ENCODE results near the gene CDH13.
A peak's percentile ranks its signal among the peaks of the same experiment; 100 is the strongest.

CDH13 gene

DNA sequence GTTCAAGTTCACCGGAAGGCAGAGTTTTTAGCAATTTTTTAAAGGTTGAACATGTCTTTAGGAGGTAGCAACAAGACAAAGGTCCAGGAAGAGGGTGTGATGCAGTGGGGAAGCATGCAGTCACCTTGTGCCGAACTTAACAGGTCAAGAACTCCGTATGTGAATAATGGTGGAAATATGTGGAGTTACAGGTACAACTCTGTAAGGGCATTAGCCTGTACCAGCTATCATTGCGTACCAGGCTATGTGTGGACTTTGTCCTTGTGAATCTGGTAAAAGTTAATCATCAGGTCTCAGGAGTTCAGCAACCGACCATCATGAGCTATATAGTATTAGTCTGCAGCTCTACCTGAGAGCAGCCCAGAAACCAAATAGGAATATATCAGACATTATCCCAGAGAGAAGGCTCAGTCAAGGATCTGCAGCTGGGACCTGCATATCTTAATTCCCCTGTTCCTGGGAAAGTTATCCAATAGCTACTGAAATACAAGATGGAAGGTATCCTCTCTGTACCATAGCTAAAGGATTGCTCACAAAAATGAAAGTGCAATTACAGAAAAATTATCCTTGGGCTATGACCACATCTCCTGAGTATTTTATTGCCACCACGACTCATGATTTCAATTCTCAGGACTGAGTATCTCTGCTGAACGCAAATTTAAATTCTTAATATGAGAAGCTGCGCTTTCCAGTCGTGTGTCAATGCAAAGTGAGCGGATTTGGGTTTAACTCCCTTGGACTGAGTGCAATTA is 469.3 kb downstream of the CDH13 start:
- TF ChIP-seq OSR2 (tag by site-specific recombination; IDR thresholded peaks at IDR 0.05) (no peak), ZFHX2 (tag by site-specific recombination; conservative IDR thresholded peaks at IDR 0.05) (no peak), ZNF660 (tag by site-specific recombination; IDR thresholded peaks at IDR 0.05) (no peak), ZNF311 (tag by site-specific recombination; IDR thresholded peaks at IDR 0.05; ENCODE audit: borderline replicate concordance) (no peak), GLIS1 (tag by site-specific recombination; IDR thresholded peaks at IDR 0.05) (no peak), ZNF626 (tag by site-specific recombination; IDR thresholded peaks at IDR 0.05) (no peak), KLF9 (tag by site-specific recombination; IDR thresholded peaks at IDR 0.05; ENCODE audit: low read depth) (no peak), ZNF664 (tag by site-specific recombination; IDR thresholded peaks at IDR 0.05) (no peak), SETDB1 (IDR thresholded peaks at IDR 0.05; ENCODE audit: insufficient read length, low read length) (no peak), ZNF24 (tag by site-specific recombination; IDR thresholded peaks at IDR 0.05) (no peak), ZNF707 (tag by site-specific recombination; IDR thresholded peaks at IDR 0.05) (no peak), ZNF670 (tag by site-specific recombination; IDR thresholded peaks at IDR 0.05; ENCODE audit: low read depth) (no peak), SALL2 (tag by site-specific recombination; IDR thresholded peaks at IDR 0.05; ENCODE audit: borderline replicate concordance) (no peak), ZNF830 (tag by site-specific recombination; IDR thresholded peaks at IDR 0.05; ENCODE audit: low read depth) (no peak), ZNF23 (tag by site-specific recombination; IDR thresholded peaks at IDR 0.05; ENCODE audit: borderline replicate concordance) (no peak), ZFP37 (tag by site-specific recombination; IDR thresholded peaks at IDR 0.05) (no peak)
- TF ChIP-seq, protein P1, sequence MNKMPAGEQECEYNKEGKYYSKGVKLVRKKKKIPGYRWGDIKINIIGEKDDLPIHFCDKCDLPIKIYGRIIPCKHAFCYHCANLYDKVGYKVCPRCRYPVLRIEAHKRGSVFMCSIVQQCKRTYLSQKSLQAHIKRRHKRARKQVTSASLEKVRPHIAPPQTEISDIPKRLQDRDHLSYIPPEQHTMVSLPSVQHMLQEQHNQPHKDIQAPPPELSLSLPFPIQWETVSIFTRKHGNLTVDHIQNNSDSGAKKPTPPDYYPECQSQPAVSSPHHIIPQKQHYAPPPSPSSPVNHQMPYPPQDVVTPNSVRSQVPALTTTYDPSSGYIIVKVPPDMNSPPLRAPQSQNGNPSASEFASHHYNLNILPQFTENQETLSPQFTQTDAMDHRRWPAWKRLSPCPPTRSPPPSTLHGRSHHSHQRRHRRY (tag by site-specific recombination; IDR thresholded peaks at IDR 0.05): no peak
- TF ChIP-seq, protein P2, sequence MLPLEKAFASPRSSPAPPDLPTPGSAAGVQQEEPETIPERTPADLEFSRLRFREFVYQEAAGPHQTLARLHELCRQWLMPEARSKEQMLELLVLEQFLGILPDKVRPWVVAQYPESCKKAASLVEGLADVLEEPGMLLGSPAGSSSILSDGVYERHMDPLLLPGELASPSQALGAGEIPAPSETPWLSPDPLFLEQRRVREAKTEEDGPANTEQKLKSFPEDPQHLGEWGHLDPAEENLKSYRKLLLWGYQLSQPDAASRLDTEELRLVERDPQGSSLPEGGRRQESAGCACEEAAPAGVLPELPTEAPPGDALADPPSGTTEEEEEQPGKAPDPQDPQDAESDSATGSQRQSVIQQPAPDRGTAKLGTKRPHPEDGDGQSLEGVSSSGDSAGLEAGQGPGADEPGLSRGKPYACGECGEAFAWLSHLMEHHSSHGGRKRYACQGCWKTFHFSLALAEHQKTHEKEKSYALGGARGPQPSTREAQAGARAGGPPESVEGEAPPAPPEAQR (tag by site-specific recombination; IDR thresholded peaks at IDR 0.05): no peak
- Histone ChIP-seq H3K27ac (ENCODE audit: extremely low read depth, low read depth, low read length) (no peak overlapping the region), H3K36me3 (ENCODE audit: control insufficient read depth in 2 of 2, insufficient read depth in 1 of 2, low read length in 2 of 2) (no peaks in the 10 kb centered on the region), H3K4me3 (ENCODE audit: low read depth, low read length) (no peak overlapping the region), H3K9me3 (ENCODE audit: control insufficient read depth, insufficient read depth, low read depth, low read length) (no peaks in the 10 kb centered on the region), H3K4me1 (ENCODE audit: control insufficient read depth, insufficient read depth, low read length) (no peaks in the 10 kb centered on the region)
- CTCF ChIA-PET: interaction anchor here (1.0 to 2.0 kb wide), 2 partner anchors 17 to 260 kb away, joined by 3 to 6 read pairs; no protein-coding TSS in a partner anchor
- POLR2A ChIA-PET: no interaction called here

DNA sequence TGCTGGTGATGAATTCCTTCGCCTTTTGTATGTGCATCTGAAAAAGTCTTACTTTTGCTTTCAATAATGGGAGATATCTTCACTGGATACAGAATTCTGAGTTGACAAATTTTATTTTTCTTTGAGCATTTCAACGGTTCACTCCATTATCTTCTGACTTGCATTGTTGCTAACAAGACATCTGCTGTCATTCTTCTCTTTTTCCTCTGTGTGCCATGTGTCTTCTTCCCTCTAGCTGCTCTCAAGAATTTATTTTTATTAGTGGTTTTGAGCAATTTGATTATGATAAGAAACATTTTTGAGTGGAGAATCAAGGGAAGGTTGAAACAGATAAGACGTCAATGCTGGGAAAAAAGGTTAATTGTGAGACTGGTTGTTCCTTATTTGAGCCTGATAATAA is 471.8 kb downstream of the CDH13 start:
- POLR2A ChIA-PET: no interaction called here
- H3K4me1 ChIP-seq (ENCODE audit: control insufficient read depth, insufficient read depth, low read length): no peaks in the 10 kb centered on the region
- H3K27ac ChIP-seq (ENCODE audit: extremely low read depth, low read depth, low read length): no peak overlapping the region
- no peak overlapping the region for H3K4me3 ChIP-seq (ENCODE audit: low read depth, low read length)
- CTCF ChIA-PET: interaction anchor here (1.0 kb wide), 1 partner anchor 642 kb away, joined by 3 read pairs; no protein-coding TSS in a partner anchor
- TF ChIP-seq ZNF571 (tag by site-specific recombination; IDR thresholded peaks at IDR 0.05): no peak
- no peak for TF ChIP-seq ZNF658 (tag by site-specific recombination; IDR thresholded peaks at IDR 0.05)
- peak; percentile 62; the same call in 1 of the 2 replicates for TF ChIP-seq TRIM28 (IDR thresholded peaks at IDR 0.05; ENCODE audit: borderline replicate concordance, low read length)
- no peak for TF ChIP-seq GLIS2 (tag by site-specific recombination; IDR thresholded peaks at IDR 0.05)
- peak; percentile 86 for TF ChIP-seq SETDB1 (IDR thresholded peaks at IDR 0.05; ENCODE audit: insufficient read length, low read length)
- H3K36me3 ChIP-seq (ENCODE audit: control insufficient read depth in 2 of 2, insufficient read depth in 1 of 2, low read length in 2 of 2): no peaks in the 10 kb centered on the region
- H3K9me3 ChIP-seq (ENCODE audit: control insufficient read depth, insufficient read depth, low read depth, low read length): no peaks in the 10 kb centered on the region

Data from HEK293 (cell line).